ENCODE measurements around the gene PHLDA3.

Gene PHLDA3

GRCh38 chr1:201468844-201469644, at the start of gene PHLDA3:
TSS of gene PHLDA3 (minus strand) at chr1:201469188. CDS start at chr1:201468786, 402 bp downstream.
- peak in 3 of 11 experiments; percentile 14 to 70 (median 41); a peak in 3 of 22 replicates for TF ChIP-seq Cebpa-rat (IDR thresholded peaks at IDR 0.05)
- H3K4me3 ChIP-seq = peak within 1 kb of the TSS; percentile 76 to 92 (median 84)
- peak within 1 kb of the TSS; percentile 81 to 97 (median 88) for H3K9ac ChIP-seq
- H3K27me3 ChIP-seq = no peaks in the 10 kb centered on the region
- no peaks in the 10 kb centered on the region for H3K9me3 ChIP-seq (replicated peaks in 1 of 11)
- H4K20me1 ChIP-seq = peaks cover 7 to 47% (median 34%) of the 10 kb centered on the region in 11 experiments; a peak in 20 of 22 replicates
- peak within 1 kb of the TSS; percentile 54 to 97 (median 89) for H3K27ac ChIP-seq
- peaks cover 21 to 24% (median 23%) of the 10 kb centered on the region in 11 experiments for H3K36me3 ChIP-seq
- peak within 1 kb of the TSS; percentile 93 to 99 (median 98) for H3K4me2 ChIP-seq
- peaks cover 36 to 51% (median 45%) of the 10 kb centered on the region in 10 experiments for H3K4me1 ChIP-seq

- no peak for TF ChIP-seq Cebpa-rat (IDR thresholded peaks at IDR 0.05)
- peaks cover 0 to 6% (median 0%) of the 10 kb centered on the region in 11 experiments; a peak in 1 of 22 replicates for H3K36me3 ChIP-seq
- H3K4me1 ChIP-seq = peaks cover 0 to 18% (median 10%) of the 10 kb centered on the region in 10 experiments; a peak in 10 of 20 replicates
- H3K27me3 ChIP-seq = no peaks in the 10 kb centered on the region
- H3K4me2 ChIP-seq = no peak overlapping the region
- H3K4me3 ChIP-seq = no peak overlapping the region
- H3K9me3 ChIP-seq (replicated peaks in 1 of 11) = peaks cover 0 to 5% (median 4%) of the 10 kb centered on the region in 11 experiments; a peak in 5 of 22 replicates
- no peak overlapping the region for H3K9ac ChIP-seq
- no peak overlapping the region for H3K27ac ChIP-seq
- no peaks in the 10 kb centered on the region for H4K20me1 ChIP-seq
Observed at GRCh38 chr1:201518071-201518470, 49.1 kb upstream of the PHLDA3 start.

GRCh38 chr1:201517631-201518030, 48.6 kb upstream of the PHLDA3 start:
- no peak overlapping the region for H3K4me2 ChIP-seq
- H3K27ac ChIP-seq = no peak overlapping the region
- TF ChIP-seq Cebpa-rat (IDR thresholded peaks at IDR 0.05) = no peak
- H3K27me3 ChIP-seq = no peaks in the 10 kb centered on the region
- H4K20me1 ChIP-seq = no peaks in the 10 kb centered on the region
- H3K9me3 ChIP-seq (replicated peaks in 1 of 11) = peaks cover 0 to 1% (median 0%) of the 10 kb centered on the region in 11 experiments; a peak in 4 of 22 replicates
- H3K36me3 ChIP-seq = peaks cover 0 to 5% (median 0%) of the 10 kb centered on the region in 11 experiments; a peak in 1 of 22 replicates
- no peak overlapping the region for H3K4me3 ChIP-seq
- H3K9ac ChIP-seq = no peak overlapping the region
- H3K4me1 ChIP-seq = peaks cover 3 to 20% (median 12%) of the 10 kb centered on the region in 10 experiments; a peak in 16 of 20 replicates

GRCh38 chr1:201516511-201517127, 47.6 kb upstream of the PHLDA3 start:
- H3K4me3 ChIP-seq = no peak overlapping the region
- peak overlapping the region in 4 of 11 experiments; percentile 12 to 39 (median 20); a peak in 5 of 22 replicates for H3K4me2 ChIP-seq
- peaks cover 13 to 31% (median 20%) of the 10 kb centered on the region in 10 experiments for H3K4me1 ChIP-seq
- H4K20me1 ChIP-seq = no peaks in the 10 kb centered on the region
- no peak overlapping the region for H3K27ac ChIP-seq
- no peaks in the 10 kb centered on the region for H3K36me3 ChIP-seq
- no peak for TF ChIP-seq Cebpa-rat (IDR thresholded peaks at IDR 0.05)
- H3K27me3 ChIP-seq = no peaks in the 10 kb centered on the region
- H3K9me3 ChIP-seq (replicated peaks in 1 of 11) = no peaks in the 10 kb centered on the region
- no peak overlapping the region for H3K9ac ChIP-seq

- no peak for TF ChIP-seq Cebpa-rat (IDR thresholded peaks at IDR 0.05)
- Histone ChIP-seq H3K9me3 (replicated peaks in 1 of 11) (no peaks in the 10 kb centered on the region), H3K36me3 (no peaks in the 10 kb centered on the region), H3K27ac (no peak overlapping the region), H4K20me1 (no peaks in the 10 kb centered on the region), H3K4me1 (peaks cover 17 to 38% (median 25%) of the 10 kb centered on the region in 10 experiments), H3K4me3 (no peak overlapping the region), H3K4me2 (peak overlapping the region in 4 of 11 experiments; percentile 12 to 39 (median 20); a peak in 5 of 22 replicates), H3K27me3 (no peaks in the 10 kb centered on the region), H3K9ac (no peak overlapping the region)
Observed at GRCh38 chr1:201515895-201516294, 46.9 kb upstream of the PHLDA3 start.

GRCh38 chr1:201515062-201515750, 46.2 kb upstream of the PHLDA3 start:
- Histone ChIP-seq H3K9me3 (replicated peaks in 1 of 11) (no peaks in the 10 kb centered on the region), H3K9ac (no peak overlapping the region)

GRCh38 chr1:201514466-201514865, 45.5 kb upstream of the PHLDA3 start:
- Histone ChIP-seq H3K4me3 (no peak overlapping the region), H3K27ac (no peak overlapping the region), H3K9ac (no peak overlapping the region), H4K20me1 (no peaks in the 10 kb centered on the region), H3K4me2 (no peak overlapping the region), H3K36me3 (no peaks in the 10 kb centered on the region), H3K27me3 (no peaks in the 10 kb centered on the region), H3K9me3 (replicated peaks in 1 of 11) (no peaks in the 10 kb centered on the region), H3K4me1 (peaks cover 21 to 45% (median 31%) of the 10 kb centered on the region in 10 experiments)
- no peak for TF ChIP-seq Cebpa-rat (IDR thresholded peaks at IDR 0.05)

More at GRCh38 chr1:201515062-201515750, 46.2 kb upstream of the PHLDA3 start:
- H3K4me2 ChIP-seq = no peak overlapping the region
- H3K27ac ChIP-seq = no peak overlapping the region
- no peak for TF ChIP-seq Cebpa-rat (IDR thresholded peaks at IDR 0.05)
- H3K36me3 ChIP-seq = no peaks in the 10 kb centered on the region
- no peaks in the 10 kb centered on the region for H4K20me1 ChIP-seq
- H3K4me3 ChIP-seq = no peak overlapping the region
- H3K27me3 ChIP-seq = no peaks in the 10 kb centered on the region
- H3K4me1 ChIP-seq = peaks cover 17 to 39% (median 27%) of the 10 kb centered on the region in 10 experiments

GRCh38 chr1:201513498-201514243, 44.7 kb upstream of the PHLDA3 start:
- Histone ChIP-seq H3K27ac (no peak overlapping the region), H3K4me1 (peaks cover 23 to 50% (median 35%) of the 10 kb centered on the region in 10 experiments), H3K36me3 (no peaks in the 10 kb centered on the region), H3K9ac (no peak overlapping the region), H3K27me3 (no peaks in the 10 kb centered on the region), H4K20me1 (no peaks in the 10 kb centered on the region), H3K9me3 (replicated peaks in 1 of 11) (no peaks in the 10 kb centered on the region), H3K4me2 (no peak overlapping the region), H3K4me3 (no peak overlapping the region)
- no peak for TF ChIP-seq Cebpa-rat (IDR thresholded peaks at IDR 0.05)

All from BLaER1 treated with 17β-estradiol and CSF1 and Interleukin-3, amounts not matched to agents 10 nM and 100 nM (cell line).